ENCODE data around the gene CDK17. TPM values are rescaled to one million over a fixed set of nuclear protein-coding genes. Genes with fewer than 3 reads are reported as not detected.

The CDK17 gene
- total RNA-seq, 2 donors from 2014 or later = 30.7 to 97.6 TPM

DNA sequence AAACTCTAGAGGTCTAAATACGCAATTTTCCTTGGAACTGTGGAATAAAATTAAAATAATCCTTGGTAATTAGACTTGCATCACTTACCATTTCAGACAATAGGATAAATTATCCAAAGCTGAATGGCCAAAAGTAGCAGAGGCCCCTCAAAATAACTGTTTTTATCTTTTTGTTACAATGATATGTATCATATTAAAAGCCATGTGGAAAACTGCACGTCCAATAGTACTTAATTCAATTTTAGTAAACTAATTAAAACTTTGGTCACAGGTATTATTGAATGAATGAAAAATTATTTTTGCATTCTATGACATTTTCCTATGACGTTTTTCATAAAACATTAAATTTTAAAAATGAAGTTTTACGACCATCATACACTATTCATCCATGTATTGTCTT is 98.5 kb downstream of the CDK17 start:
- Histone ChIP-seq H3K27me3 (replicated peaks; ENCODE audit: insufficient read depth) (no peaks in the 10 kb centered on the region), H3K36me3 (peaks cover 9% of the 10 kb centered on the region), H3K27ac (no peak overlapping the region), H3K9me3 (no peaks in the 10 kb centered on the region), H3K4me1 (ENCODE audit: control insufficient read depth in 1 of 2, low read depth in 2 of 2) (no peaks in the 10 kb centered on the region), H3K4me3 (no peak overlapping the region)
- TF ChIP-seq, protein P1, sequence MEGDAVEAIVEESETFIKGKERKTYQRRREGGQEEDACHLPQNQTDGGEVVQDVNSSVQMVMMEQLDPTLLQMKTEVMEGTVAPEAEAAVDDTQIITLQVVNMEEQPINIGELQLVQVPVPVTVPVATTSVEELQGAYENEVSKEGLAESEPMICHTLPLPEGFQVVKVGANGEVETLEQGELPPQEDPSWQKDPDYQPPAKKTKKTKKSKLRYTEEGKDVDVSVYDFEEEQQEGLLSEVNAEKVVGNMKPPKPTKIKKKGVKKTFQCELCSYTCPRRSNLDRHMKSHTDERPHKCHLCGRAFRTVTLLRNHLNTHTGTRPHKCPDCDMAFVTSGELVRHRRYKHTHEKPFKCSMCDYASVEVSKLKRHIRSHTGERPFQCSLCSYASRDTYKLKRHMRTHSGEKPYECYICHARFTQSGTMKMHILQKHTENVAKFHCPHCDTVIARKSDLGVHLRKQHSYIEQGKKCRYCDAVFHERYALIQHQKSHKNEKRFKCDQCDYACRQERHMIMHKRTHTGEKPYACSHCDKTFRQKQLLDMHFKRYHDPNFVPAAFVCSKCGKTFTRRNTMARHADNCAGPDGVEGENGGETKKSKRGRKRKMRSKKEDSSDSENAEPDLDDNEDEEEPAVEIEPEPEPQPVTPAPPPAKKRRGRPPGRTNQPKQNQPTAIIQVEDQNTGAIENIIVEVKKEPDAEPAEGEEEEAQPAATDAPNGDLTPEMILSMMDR (IDR thresholded peaks at IDR 0.05) = no peak
- ATAC-seq (ENCODE audit: insufficient number of reproducible peaks, low FRiP score, low read depth) = no peak
- no peak for DNase-seq (ENCODE audit: low spot score)

DNA sequence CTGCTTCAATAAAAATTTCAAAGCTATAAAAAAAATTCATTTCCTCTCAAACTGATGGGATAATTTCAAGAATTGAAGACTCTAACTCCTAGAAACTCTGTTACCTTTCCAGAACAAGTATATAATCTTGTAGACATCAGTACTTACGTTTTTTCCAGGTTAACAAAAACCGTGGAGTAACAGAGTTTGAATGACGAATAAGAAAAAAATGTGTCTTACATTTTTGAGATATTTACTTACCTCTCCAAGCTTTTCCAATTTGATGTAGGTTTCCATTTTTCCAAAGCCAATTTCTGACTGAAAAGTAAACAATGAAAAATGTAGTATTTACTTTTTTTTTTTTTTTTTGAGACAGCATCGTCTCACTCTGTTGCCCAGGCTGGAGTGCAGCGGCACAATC is 100.2 kb downstream of the CDK17 start:
- no peak for ATAC-seq (ENCODE audit: insufficient number of reproducible peaks, low FRiP score, low read depth)
- no peaks in the 10 kb centered on the region for H3K27me3 ChIP-seq (replicated peaks; ENCODE audit: insufficient read depth)
- H3K9me3 ChIP-seq = no peaks in the 10 kb centered on the region
- TF ChIP-seq, protein P1 (IDR thresholded peaks at IDR 0.05) = no peak
- H3K36me3 ChIP-seq = peaks cover 9% of the 10 kb centered on the region
- no peak overlapping the region for H3K27ac ChIP-seq
- no peak for DNase-seq (ENCODE audit: low spot score)
- H3K4me1 ChIP-seq (ENCODE audit: control insufficient read depth in 1 of 2, low read depth in 2 of 2) = no peaks in the 10 kb centered on the region
- no peak overlapping the region for H3K4me3 ChIP-seq

DNA sequence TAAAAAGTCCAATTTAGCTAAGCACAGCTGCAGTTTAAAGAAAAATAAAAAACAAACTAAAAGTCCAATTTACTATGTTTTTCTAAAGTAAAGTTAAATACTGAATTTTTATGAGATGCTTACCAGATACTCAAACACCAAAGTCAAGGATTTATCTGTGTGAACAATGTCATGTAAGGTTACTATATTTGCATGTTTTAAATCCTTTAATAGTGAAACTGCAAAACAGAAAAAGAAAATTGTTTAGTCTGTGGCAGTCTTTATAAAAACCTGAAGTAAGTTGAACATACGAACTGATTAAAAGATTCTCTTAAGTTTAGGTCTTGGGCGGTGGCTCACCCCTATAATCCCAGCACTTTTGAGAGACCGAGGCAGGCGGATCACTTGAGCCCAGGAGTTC is 102.7 kb downstream of the CDK17 start:
- Histone ChIP-seq H3K27me3 (replicated peaks; ENCODE audit: insufficient read depth) (no peaks in the 10 kb centered on the region), H3K4me1 (ENCODE audit: control insufficient read depth in 1 of 2, low read depth in 2 of 2) (no peaks in the 10 kb centered on the region), H3K36me3 (peaks cover 9% of the 10 kb centered on the region), H3K4me3 (no peak overlapping the region), H3K27ac (no peak overlapping the region), H3K9me3 (no peaks in the 10 kb centered on the region)
- ATAC-seq (ENCODE audit: insufficient number of reproducible peaks, low FRiP score, low read depth) = no peak
- no peak for DNase-seq (ENCODE audit: low spot score)
- TF ChIP-seq, protein P1 (IDR thresholded peaks at IDR 0.05) = no peak

DNA sequence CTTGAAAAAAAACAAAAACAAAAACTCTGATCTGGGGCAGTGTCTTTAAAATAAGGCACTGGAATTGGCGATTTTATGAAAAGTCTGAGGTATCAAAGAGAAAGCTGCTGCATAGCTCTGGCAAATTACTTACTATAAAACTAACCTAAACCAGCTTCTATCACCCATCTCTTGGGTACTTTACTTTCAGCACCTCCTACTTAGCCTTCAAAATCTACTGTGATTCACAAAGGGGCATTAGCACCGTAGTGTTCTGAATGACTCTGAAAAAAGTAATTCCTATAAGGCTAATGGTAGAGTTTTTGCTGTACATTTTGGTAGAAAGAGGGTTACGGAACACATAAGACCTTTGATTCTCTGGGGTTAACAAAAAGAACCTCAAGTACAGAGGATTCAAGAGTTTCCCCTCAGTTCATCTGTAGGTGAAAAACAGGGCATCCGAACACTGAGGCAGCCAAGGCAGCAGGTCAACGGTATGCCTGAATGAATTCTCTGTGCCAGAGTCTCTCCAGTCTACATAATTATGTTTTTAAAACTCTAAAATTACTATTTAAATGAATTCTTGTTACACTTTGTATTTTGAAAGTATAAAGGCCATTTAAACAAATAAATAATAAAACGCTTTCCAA is 104.6 kb downstream of the CDK17 start:
- Histone ChIP-seq H3K27me3 (replicated peaks; ENCODE audit: insufficient read depth) (no peaks in the 10 kb centered on the region), H3K4me1 (ENCODE audit: control insufficient read depth in 1 of 2, low read depth in 2 of 2) (no peaks in the 10 kb centered on the region), H3K9me3 (no peaks in the 10 kb centered on the region), H3K36me3 (peaks cover 14% of the 10 kb centered on the region), H3K4me3 (no peak overlapping the region), H3K27ac (no peak overlapping the region)
- no peak for DNase-seq (ENCODE audit: low spot score)
- TF ChIP-seq, protein P1 (IDR thresholded peaks at IDR 0.05) = no peak
- no peak for ATAC-seq (ENCODE audit: insufficient number of reproducible peaks, low FRiP score, low read depth)

DNA sequence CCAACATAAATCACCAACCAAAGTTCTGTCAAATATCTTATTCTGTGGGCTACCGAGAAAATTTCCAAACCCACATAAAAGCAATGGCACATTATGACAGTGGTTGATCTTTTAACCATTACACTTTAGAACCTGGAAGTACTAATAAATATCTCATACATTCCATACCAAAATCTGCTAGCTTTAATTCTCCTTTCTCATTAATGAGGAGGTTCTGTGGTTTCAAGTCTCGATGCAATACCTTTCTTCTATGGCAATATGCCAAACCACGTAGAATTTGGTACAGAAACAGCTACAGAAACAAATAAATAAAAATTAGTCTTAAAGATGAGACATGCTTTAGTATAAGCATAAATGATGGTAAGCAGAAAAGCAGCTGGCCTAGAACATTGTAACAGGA is 105.4 kb downstream of the CDK17 start:
- ATAC-seq (ENCODE audit: insufficient number of reproducible peaks, low FRiP score, low read depth) = no peak
- DNase-seq (ENCODE audit: low spot score) = no peak
- no peak overlapping the region for H3K4me3 ChIP-seq
- H3K9me3 ChIP-seq = no peaks in the 10 kb centered on the region
- TF ChIP-seq, protein P1 (IDR thresholded peaks at IDR 0.05) = no peak
- no peaks in the 10 kb centered on the region for H3K4me1 ChIP-seq (ENCODE audit: control insufficient read depth in 1 of 2, low read depth in 2 of 2)
- H3K27ac ChIP-seq = no peak overlapping the region
- H3K27me3 ChIP-seq (replicated peaks; ENCODE audit: insufficient read depth) = no peaks in the 10 kb centered on the region
- H3K36me3 ChIP-seq = peaks cover 12% of the 10 kb centered on the region

Data from thoracic aorta (tissue), 2 donors.